K562 (cell line): ENCODE data around the gene PDCD6IP. TPM values are rescaled to one million over a fixed set of nuclear protein-coding genes. Genes with fewer than 3 reads are reported as not detected.

Experiments
- ARID1B ChIP-seq: fragments of 450-650 bp; IDR thresholded peaks from 2 replicates; pipeline ENCODE4 v1.6.1; 2016; ENCODE audit warnings: antibody characterized with exemption, mild to moderate bottlenecking, inconsistent platforms
- ATF1 ChIP-seq, 2 experiments: fragments of 450-650 bp in 1 of 2; IDR thresholded peaks; 2 replicates each; pipeline ENCODE4 v1.6.1; 2016; ENCODE audit warnings: missing compliant biosample characterization in 1 of 2, missing genetic modification characterization in 1 of 2
- BMI1 ChIP-seq: fragments of 150-350 bp; IDR thresholded peaks from 2 replicates; pipeline ENCODE4 v1.6.1; 2014; ENCODE audit warnings: low read length
- CREBBP ChIP-seq: IDR thresholded peaks from one replicate; pipeline ENCODE4 v1.6.1; 2012; ENCODE audit warnings: low read depth, mild to moderate bottlenecking, control low read depth, inconsistent platforms, low read length
- HDAC3 ChIP-seq: fragments of 450-650 bp; IDR thresholded peaks from 2 replicates; pipeline ENCODE4 v1.6.1; 2018; ENCODE audit warnings: borderline replicate concordance, mild to moderate bottlenecking, moderate library complexity; ENCODE audit not compliant: partially characterized antibody
- MAZ ChIP-seq, 2 experiments: fragments of 450-650 bp in 1 of 2; sonication (generic) in 1 of 2; formaldehyde crosslinking; IDR thresholded peaks in 1 of 2; conservative IDR thresholded peaks in 1 of 2; 2 replicates each; pipeline versions ENCODE4 v1.4.0 to v1.5.0; 2020; ENCODE audit warnings: mild to moderate bottlenecking in 1 of 2, missing genetic modification reagents in 1 of 2
- SREBF2 ChIP-seq: sonication (generic); formaldehyde crosslinking; IDR thresholded peaks from 2 replicates; pipeline ENCODE4 v1.4.0; 2020; ENCODE audit warnings: mild to moderate bottlenecking, missing genetic modification reagents
- TCFL5 ChIP-seq: fragments of 250-450 bp; sonication (Bioruptor Pico); conservative IDR thresholded peaks from 2 replicates; pipeline ENCODE4 v1.6.1; 2021; ENCODE audit warnings: mild to moderate bottlenecking, moderate library complexity, matching md5 sums
- TEAD2 ChIP-seq: fragments of 450-650 bp; IDR thresholded peaks from 2 replicates; pipeline ENCODE4 v1.6.1; 2016; ENCODE audit warnings: missing genetic modification characterization, control low read depth, missing compliant biosample characterization
- ZNF146 ChIP-seq: IDR thresholded peaks from one replicate; pipeline ENCODE4 v1.6.1; 2018; ENCODE audit warnings: missing compliant biosample characterization; ENCODE audit not compliant: unreplicated experiment
- polyA plus RNA-seq, 8 experiments: library from polyadenylated mRNA; depleted of rRNA in 4 of 8; stranded (reverse) in 5 of 8; unstranded in 3 of 8; fragments of >200 nt; fragmentation: Nextera tagmentation in 2 of 8; fragmentation: Illumina TruSeq in 1 of 8; extraction: Ambion mirVana in 2 of 8; extraction: Trizol in 1 of 8; gene quantifications; 2 replicates each; pipeline versions ENCODE4 v1.2.1 to v1.2.3, GENCODE V29; 2011 to 2014; ENCODE audit warnings: inconsistent platforms in 1 of 8, missing spikeins in 1 of 8
- total RNA-seq, 7 experiments: library from RNA; depleted of rRNA in 6 of 7; stranded (reverse); fragments of >200 nt in 6 of 7; fragmentation: Illumina TruSeq in 2 of 7; extraction: Trizol in 2 of 7; gene quantifications; 2 replicates each; pipeline versions ENCODE4 v1.2.1 to v1.2.3, GENCODE V29; 2011 to 2021; ENCODE audit warnings: low replicate concordance in 1 of 7
- TF ChIP-seq, protein P1 (sequence below), 2 experiments: IDR thresholded peaks; 2 replicates each; pipeline ENCODE4 v1.6.1; 2012; ENCODE audit warnings: improper control_type of control experiment in 2 of 2, low read depth in 2 of 2, low read length in 2 of 2, borderline replicate concordance in 1 of 2
- TF ChIP-seq, protein P2 (sequence below): fragments of 250-450 bp; sonication (Bioruptor Pico); IDR thresholded peaks from 2 replicates; pipeline ENCODE4 v1.5.1; 2021; ENCODE audit warnings: mild to moderate bottlenecking
- TF ChIP-seq, protein P3 (sequence below), 2 experiments: fragments of 450-650 bp; IDR thresholded peaks; 2 replicates each; pipeline ENCODE4 v1.6.1; 2016; ENCODE audit warnings: mild to moderate bottlenecking in 2 of 2, borderline replicate concordance in 1 of 2, low read depth in 1 of 2, moderate library complexity in 1 of 2

The PDCD6IP gene
- total and polyA plus RNA-seq, 9 of the 15 experiments (the other 6 are each of a cell fraction or from before 2014, with no cell fraction given): 40.2 to 302 (median 122) TPM

DNA sequence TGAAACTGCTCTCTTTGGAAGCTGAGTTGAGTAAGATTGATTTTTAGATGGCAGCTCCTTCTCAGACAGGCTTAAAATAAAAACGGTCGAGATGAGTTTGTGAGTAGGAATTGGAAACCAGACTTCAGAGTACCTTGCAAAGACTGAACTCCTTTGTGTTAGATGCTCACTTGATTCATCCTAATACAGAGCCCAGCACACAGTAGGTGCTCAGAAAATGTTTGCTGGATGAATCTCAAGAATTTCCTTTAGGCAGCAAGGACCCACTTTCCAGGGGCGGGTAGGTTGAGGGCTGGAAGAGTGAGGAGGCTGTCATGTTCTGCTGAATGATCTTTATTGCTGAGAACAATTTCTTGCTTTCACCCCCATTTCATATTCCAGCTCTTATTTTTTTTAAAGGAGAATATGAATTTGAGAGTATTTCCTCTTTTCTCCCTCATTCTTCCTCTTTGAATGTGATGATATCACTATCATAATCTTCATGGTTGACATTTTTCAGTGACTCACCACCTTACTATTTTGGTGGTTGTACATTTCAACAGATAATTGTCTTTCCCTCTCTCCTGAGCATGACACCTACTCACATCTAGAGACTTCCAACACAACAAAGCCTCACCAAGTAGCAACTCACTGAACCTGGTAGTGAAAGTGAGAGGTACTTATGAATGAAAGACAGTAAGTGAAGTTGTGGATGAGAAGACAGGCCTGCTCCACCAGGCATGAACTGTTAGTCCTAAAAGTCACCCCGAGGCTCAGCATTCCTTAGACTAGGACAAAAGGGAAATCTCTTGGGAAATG is 113.3 kb downstream of the PDCD6IP start (continued):
- TF ChIP-seq, protein P1, sequence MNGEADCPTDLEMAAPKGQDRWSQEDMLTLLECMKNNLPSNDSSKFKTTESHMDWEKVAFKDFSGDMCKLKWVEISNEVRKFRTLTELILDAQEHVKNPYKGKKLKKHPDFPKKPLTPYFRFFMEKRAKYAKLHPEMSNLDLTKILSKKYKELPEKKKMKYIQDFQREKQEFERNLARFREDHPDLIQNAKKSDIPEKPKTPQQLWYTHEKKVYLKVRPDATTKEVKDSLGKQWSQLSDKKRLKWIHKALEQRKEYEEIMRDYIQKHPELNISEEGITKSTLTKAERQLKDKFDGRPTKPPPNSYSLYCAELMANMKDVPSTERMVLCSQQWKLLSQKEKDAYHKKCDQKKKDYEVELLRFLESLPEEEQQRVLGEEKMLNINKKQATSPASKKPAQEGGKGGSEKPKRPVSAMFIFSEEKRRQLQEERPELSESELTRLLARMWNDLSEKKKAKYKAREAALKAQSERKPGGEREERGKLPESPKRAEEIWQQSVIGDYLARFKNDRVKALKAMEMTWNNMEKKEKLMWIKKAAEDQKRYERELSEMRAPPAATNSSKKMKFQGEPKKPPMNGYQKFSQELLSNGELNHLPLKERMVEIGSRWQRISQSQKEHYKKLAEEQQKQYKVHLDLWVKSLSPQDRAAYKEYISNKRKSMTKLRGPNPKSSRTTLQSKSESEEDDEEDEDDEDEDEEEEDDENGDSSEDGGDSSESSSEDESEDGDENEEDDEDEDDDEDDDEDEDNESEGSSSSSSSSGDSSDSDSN (IDR thresholded peaks at IDR 0.05; ENCODE audit: borderline replicate concordance in 1 of 2, low read depth in 2 of 2, low read length in 2 of 2): no peak
- TF ChIP-seq MAZ (CRISPR knock-in tag; conservative IDR thresholded peaks at IDR 0.05 in 1 of 2, IDR thresholded peaks at IDR 0.05 in 1 of 2): no peak
- TF ChIP-seq, protein P2, sequence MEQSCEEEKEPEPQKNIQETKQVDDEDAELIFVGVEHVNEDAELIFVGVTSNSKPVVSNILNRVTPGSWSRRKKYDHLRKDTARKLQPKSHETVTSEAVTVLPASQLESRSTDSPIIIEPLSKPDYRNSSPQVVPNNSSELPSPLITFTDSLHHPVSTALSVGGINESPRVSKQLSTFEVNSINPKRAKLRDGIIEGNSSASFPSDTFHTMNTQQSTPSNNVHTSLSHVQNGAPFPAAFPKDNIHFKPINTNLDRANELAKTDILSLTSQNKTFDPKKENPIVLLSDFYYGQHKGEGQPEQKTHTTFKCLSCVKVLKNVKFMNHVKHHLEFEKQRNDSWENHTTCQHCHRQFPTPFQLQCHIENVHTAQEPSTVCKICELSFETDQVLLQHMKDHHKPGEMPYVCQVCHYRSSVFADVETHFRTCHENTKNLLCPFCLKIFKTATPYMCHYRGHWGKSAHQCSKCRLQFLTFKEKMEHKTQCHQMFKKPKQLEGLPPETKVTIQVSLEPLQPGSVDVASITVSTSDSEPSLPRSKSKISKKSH (CRISPR knock-in tag): no peak
- TF ChIP-seq HDAC3: peak; percentile 28
- peak; percentile 93 for TF ChIP-seq ARID1B
- no peak for TF ChIP-seq ZNF146 (CRISPR knock-in tag)
- TF ChIP-seq SREBF2 (CRISPR knock-in tag): no peak
- no peak for TF ChIP-seq ATF1 (CRISPR knock-in tag; IDR thresholded peaks at IDR 0.05)
- peak; percentile 44 for TF ChIP-seq ATF1 (tag; IDR thresholded peaks at IDR 0.05)
- TF ChIP-seq, protein P3, sequence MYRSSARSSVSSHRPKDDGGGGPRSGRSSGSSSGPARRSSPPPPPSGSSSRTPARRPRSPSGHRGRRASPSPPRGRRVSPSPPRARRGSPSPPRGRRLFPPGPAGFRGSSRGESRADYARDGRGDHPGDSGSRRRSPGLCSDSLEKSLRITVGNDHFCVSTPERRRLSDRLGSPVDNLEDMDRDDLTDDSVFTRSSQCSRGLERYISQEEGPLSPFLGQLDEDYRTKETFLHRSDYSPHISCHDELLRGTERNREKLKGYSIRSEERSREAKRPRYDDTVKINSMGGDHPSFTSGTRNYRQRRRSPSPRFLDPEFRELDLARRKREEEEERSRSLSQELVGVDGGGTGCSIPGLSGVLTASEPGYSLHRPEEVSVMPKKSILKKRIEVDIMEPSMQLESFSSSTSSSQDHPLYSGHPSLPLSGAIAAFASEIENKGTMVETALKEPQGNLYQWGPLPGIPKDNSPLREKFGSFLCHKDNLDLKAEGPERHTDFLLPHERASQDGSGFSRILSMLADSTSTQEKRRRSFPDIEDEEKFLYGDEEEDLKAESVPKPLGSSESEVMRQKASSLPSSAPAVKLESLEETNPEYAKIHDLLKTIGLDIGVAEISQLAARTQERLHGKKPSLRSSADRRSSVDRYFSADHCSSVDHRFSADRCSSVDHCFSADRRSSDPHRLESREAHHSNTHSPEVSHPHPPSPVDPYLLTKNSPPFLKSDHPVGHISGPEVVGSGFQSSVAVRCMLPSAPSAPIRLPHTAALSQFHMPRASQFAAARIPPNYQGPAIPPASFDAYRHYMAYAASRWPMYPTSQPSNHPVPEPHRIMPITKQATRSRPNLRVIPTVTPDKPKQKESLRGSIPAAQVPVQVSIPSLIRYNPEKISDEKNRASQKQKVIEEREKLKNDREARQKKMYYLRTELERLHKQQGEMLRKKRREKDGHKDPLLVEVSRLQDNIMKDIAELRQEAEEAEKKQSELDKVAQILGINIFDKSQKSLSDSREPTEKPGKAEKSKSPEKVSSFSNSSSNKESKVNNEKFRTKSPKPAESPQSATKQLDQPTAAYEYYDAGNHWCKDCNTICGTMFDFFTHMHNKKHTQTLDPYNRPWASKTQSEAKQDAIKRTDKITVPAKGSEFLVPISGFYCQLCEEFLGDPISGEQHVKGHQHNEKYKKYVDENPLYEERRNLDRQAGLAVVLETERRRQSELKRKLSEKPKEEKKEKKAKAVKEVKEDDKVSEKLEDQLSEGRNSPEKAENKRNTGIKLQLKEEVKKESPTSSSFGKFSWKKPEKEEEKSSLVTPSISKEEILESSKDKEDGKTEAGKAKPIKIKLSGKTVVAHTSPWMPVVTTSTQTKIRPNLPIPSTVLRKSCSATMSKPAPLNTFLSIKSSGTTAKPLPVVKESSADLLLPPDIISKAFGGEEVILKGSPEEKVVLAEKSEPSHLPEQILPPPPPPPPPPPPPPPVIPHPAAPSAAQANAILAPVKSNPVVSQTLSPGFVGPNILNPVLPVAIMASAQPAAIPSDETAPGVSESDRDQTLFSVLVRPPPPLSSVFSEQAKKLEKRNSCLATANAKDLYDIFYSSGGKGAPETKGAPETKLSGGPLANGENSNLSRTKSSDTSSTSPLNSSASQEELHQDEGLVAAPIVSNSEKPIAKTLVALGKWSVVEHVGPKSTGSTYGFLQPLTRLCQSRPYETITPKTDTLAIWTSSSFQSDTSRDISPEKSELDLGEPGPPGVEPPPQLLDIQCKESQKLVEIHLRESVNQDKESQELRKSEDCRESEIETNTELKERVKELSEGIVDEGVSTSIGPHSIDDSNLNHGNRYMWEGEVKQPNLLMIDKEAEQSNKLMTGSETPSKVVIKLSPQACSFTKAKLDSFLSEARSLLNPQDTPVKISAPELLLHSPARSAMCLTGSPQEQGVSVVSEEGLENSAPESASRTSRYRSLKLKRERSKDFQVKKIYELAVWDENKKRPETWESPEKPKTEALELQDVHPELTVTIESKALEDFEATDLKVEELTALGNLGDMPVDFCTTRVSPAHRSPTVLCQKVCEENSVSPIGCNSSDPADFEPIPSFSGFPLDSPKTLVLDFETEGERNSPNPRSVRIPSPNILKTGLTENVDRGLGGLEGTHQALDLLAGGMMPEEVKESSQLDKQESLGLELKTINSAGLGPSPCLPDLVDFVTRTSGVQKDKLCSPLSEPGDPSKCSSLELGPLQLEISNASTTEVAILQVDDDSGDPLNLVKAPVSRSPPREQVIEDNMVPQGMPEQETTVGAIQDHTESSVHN (IDR thresholded peaks at IDR 0.05; ENCODE audit: borderline replicate concordance in 1 of 2, low read depth in 1 of 2): peak in 1 of 2 experiments; percentile 82; a peak in 2 of 4 replicates
- TF ChIP-seq TCFL5: no peak
- no peak for TF ChIP-seq CREBBP
- TF ChIP-seq BMI1: no peak
- peak; percentile 43; the same call in 1 of the 2 replicates for TF ChIP-seq TEAD2
